Measurements from ENCODE around the gene MRPL11. TPM values are rescaled to one million over a fixed set of nuclear protein-coding genes. Genes with fewer than 3 reads are reported as not detected.
"Not testable (repeated sequence)": the region's sequence is repeated elsewhere in the genome, so short reads cannot be mapped to it uniquely, and the experiment has no call there.

MRPL11 gene
- total and polyA plus RNA-seq, 10 of the 15 experiments (the other 5 are each of a cell fraction or from before 2014, with no cell fraction given) = 43.5 to 248 (median 109) TPM

GRCh38 chr11:66464916-66465315 lies 26.3 kb upstream of the MRPL11 start:
- BruUV-seq (replicated peaks) = no TSS peak
- Histone ChIP-seq H3K9ac (ENCODE audit: control insufficient read depth, insufficient read depth, low read length) (peak overlapping the region; percentile 20; the same call in 1 of the 2 replicates), H3K79me2 (ENCODE audit: control insufficient read depth, insufficient read depth, low read length) (no peaks in the 10 kb centered on the region), H3K36me3 (ENCODE audit: control insufficient read depth in 2 of 2, insufficient read depth in 2 of 2, low read length in 1 of 2) (no peaks in the 10 kb centered on the region), H3K4me1 (ENCODE audit: control insufficient read depth, insufficient read depth, low read length) (peaks cover 14% of the 10 kb centered on the region), H3K27me3 (replicated peaks in 1 of 2; ENCODE audit: control insufficient read depth in 2 of 2, insufficient read depth in 2 of 2, low read length in 1 of 2) (no peaks in the 10 kb centered on the region), H3K27ac (ENCODE audit: control insufficient read depth, insufficient read depth) (no peak overlapping the region), H4K20me1 (ENCODE audit: control insufficient read depth, insufficient read depth) (no peaks in the 10 kb centered on the region), H3K4me3 (no peak overlapping the region; the same call in 1 of the 2 replicates), H2AFZ (ENCODE audit: control insufficient read depth, low read depth, low read length) (peak overlapping the region; percentile 55; the same call in 1 of the 2 replicates), H3K9me3 (replicated peaks; ENCODE audit: control insufficient read depth, insufficient read depth, low read length) (no peaks in the 10 kb centered on the region; the same call in 1 of the 3 replicates), H3K4me2 (ENCODE audit: control insufficient read depth, insufficient read depth) (0 out of 2 replicates have a peak overlapping the region, but pooled peaks have one; percentile 25)
- no peak for FAIRE-seq
- DNase-seq (ENCODE audit: low read depth, low spot score) = no peak
- CTCF ChIA-PET = interaction anchor here (0.5 to 4.5 kb wide), 4 partner anchors 14 to 756 kb away, joined by 3 to 46 read pairs (median 6); partner anchors contain the start of gene MRPL11
- WGBS (ENCODE audit: insufficient coverage, insufficient replicate concordance, low lambda C conversion rate, missing lambda C conversion rate) = 38% methylated on average over 1 of the region's 1 CpG
- in situ Hi-C loops (cut with MboI) (no loop called here), intact Hi-C loops (cut with micrococcal nuclease; ENCODE audit: unreplicated experiment) (no loop called here)
- SMC1A ChIA-PET (ENCODE audit: uncharacterized antibody, unreplicated experiment) = interaction anchor here (0.8 to 1.1 kb wide), 3 partner anchors 9 to 152 kb away, joined by 3 to 5 read pairs (median 3); partner anchors contain the start of gene MRPL11
- no peak for TF ChIP-seq HDAC2 (IDR thresholded peaks at IDR 0.05)
- no peak for TF ChIP-seq IKZF2 (IDR thresholded peaks at IDR 0.05)
- TF ChIP-seq BCL11A (IDR thresholded peaks at IDR 0.05; ENCODE audit: low read depth, low read length) = no peak
- TF ChIP-seq ZNF217 (IDR thresholded peaks at IDR 0.05) = no peak
- no peak for ATAC-seq
- POLR2A ChIA-PET = interaction anchor here (0.6 to 1.2 kb wide), 3 partner anchors 15 to 26 kb away, joined by 3 read pairs; partner anchors contain the start of genes DPP3 and MRPL11
- RAD21 ChIA-PET (ENCODE audit: unreplicated experiment) = interaction anchor here (1.0 kb wide), 1 partner anchor 15 kb away, joined by 3 read pairs; the partner anchor contains the start of gene DPP3

DNA sequence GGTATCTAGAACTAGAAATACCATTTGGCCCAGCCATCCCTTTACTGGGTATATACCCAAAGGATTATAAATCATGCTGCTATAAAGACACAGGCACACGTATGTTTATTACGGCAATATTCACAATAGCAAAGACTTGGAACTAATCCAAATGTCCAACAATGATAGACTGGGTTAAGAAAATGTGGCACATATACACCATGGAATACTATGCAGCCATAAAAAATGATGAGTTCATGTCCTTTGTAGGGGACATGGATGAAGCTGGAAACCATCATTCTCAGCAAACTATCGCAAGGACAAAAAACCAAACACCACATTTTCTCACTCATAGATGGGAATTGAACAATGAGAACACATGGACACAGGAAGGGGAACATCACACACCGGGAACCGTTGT lies 25.5 kb upstream of the MRPL11 start:
- H4K20me1 ChIP-seq (ENCODE audit: control insufficient read depth, insufficient read depth); H3K4me3 ChIP-seq; intact Hi-C loops (cut with micrococcal nuclease; ENCODE audit: unreplicated experiment); DNase-seq (ENCODE audit: low read depth, low spot score); BruUV-seq (replicated peaks); H3K4me2 ChIP-seq (ENCODE audit: control insufficient read depth, insufficient read depth); H3K27ac ChIP-seq (ENCODE audit: control insufficient read depth, insufficient read depth); H3K27me3 ChIP-seq (replicated peaks in 1 of 2; ENCODE audit: control insufficient read depth in 2 of 2, insufficient read depth in 2 of 2, low read length in 1 of 2); FAIRE-seq; H3K79me2 ChIP-seq (ENCODE audit: control insufficient read depth, insufficient read depth, low read length); H3K9ac ChIP-seq (ENCODE audit: control insufficient read depth, insufficient read depth, low read length); ATAC-seq; H3K9me3 ChIP-seq (replicated peaks; ENCODE audit: control insufficient read depth, insufficient read depth, low read length); in situ Hi-C loops (cut with MboI); H3K36me3 ChIP-seq (ENCODE audit: control insufficient read depth in 2 of 2, insufficient read depth in 2 of 2, low read length in 1 of 2); H2AFZ ChIP-seq (ENCODE audit: control insufficient read depth, low read depth, low read length): not testable (repeated sequence)
- RAD21 ChIA-PET (ENCODE audit: unreplicated experiment) = interaction anchor here (1.0 kb wide), 1 partner anchor 16 kb away, joined by 3 read pairs; the partner anchor contains the start of gene DPP3
- CTCF ChIA-PET = interaction anchor here (4.5 kb wide), 1 partner anchor 25 kb away, joined by 46 read pairs; the partner anchor contains the start of gene MRPL11
- POLR2A ChIA-PET = interaction anchor here (0.6 to 1.2 kb wide), 2 partner anchors 16 to 27 kb away, joined by 3 read pairs; partner anchors contain the start of gene DPP3
- SMC1A ChIA-PET (ENCODE audit: uncharacterized antibody, unreplicated experiment) = interaction anchor here (0.8 to 1.1 kb wide), 2 partner anchors 9 to 152 kb away, joined by 3 read pairs; no protein-coding TSS in a partner anchor
- peaks cover 20% of the 10 kb centered on the region for H3K4me1 ChIP-seq (ENCODE audit: control insufficient read depth, insufficient read depth, low read length)
- 88% methylated on average over 5 of the region's 5 CpGs for WGBS (ENCODE audit: insufficient coverage, insufficient replicate concordance, low lambda C conversion rate, missing lambda C conversion rate)

Data from GM12878 (cell line).